ENCODE results near the gene SLC38A4.
"Not testable (repeated sequence)": the region's sequence is repeated elsewhere in the genome, so short reads cannot be mapped to it uniquely, and the experiment has no call there.

GRCh38 chr12:46854188-46854587 lies 28.4 kb upstream of the SLC38A4 start:
- TF ChIP-seq POLR2AphosphoS5, TAF1, SPI1, POLR2A (IDR thresholded peaks at IDR 0.05; ENCODE audit: low read depth, low read length): not testable (repeated sequence)
